ENCODE results near the gene GNA14. TPM values are rescaled to one million over a fixed set of nuclear protein-coding genes. Genes with fewer than 3 reads are reported as not detected.

GNA14 gene
- total RNA-seq, 1 experiment from 2014 or later: 0.37 TPM

DNA sequence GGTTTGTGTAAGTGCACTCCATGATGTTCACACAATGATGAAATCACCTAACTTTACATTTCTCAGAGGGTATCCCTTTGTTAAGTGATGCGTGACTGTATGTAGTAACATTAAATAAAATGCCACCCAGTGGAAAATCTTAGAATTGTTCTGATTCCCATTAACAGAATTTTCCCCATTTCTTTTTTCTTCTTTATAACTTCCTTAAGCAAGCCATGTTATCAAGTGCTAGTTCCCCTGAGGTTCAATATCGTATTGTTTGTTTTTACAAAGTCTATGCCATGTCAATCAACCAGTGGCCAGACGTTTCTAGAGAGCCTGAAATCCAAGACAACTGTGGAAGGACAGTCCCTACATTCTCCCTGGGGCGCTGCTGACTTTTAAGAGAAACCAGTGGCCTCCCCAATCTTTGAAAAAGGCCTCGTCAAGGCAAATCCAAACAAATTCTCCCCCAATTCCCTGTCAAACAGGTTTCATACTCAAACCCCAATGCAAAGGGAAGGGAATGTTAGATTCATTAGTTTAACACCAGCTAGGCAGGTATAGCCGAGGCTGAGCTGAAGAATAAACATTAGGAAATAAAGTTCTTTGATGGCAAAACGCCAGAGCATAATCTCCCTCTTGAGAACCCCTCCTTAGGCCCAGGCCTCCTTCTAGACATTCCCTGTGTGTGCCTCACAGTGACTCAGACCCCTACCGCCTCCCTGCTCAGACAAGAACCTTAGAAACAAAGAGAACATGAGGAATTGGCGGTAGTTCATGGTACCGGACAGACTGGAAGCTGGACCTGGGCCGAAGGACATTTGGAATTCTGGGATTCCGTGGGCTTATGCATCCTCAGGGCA lies 198.7 kb downstream of the GNA14 start:
- no peaks in the 10 kb centered on the region; the same call in 1 of the 2 replicates for H3K27me3 Mint-ChIP-seq (ENCODE audit: low read depth)
- Histone ChIP-seq H3K23ac (ENCODE audit: insufficient read length, low read depth, low read length) (no peak overlapping the region), H3K9me3 (ENCODE audit: control insufficient read depth, low read depth, low read length) (no peaks in the 10 kb centered on the region), H2BK120ac (ENCODE audit: low read depth, low read length, poor library complexity, severe bottlenecking) (no peak overlapping the region), H3K4me1 (ENCODE audit: insufficient read depth, low read length) (no peaks in the 10 kb centered on the region), H3K23me2 (ENCODE audit: insufficient read length, low read depth, low read length, poor library complexity, severe bottlenecking) (no peaks in the 10 kb centered on the region), H3K9ac (ENCODE audit: extremely low read depth, insufficient read length, low read length) (no peak overlapping the region), H3K4ac (ENCODE audit: low read depth, low read length) (no peak overlapping the region), H3T11ph (ENCODE audit: low read length) (no peak overlapping the region), H2BK5ac (ENCODE audit: insufficient read length, low read length) (no peak overlapping the region), H3K4me2 (ENCODE audit: insufficient read depth, insufficient read length, low read length) (no peak overlapping the region), H3K27me3 (ENCODE audit: insufficient read depth, low read length) (no peaks in the 10 kb centered on the region), H3K18ac (ENCODE audit: insufficient read length, low read depth, low read length) (no peak overlapping the region), H4K8ac (replicated peaks; ENCODE audit: insufficient read length, low read depth, low read length) (no peak overlapping the region), H2AFZ (ENCODE audit: low read length) (no peak overlapping the region), H2AK5ac (ENCODE audit: insufficient read length, low read length) (no peak overlapping the region), H2BK15ac (ENCODE audit: low read depth, low read length) (no peak overlapping the region), H2BK20ac (ENCODE audit: low read depth, low read length, poor library complexity, severe bottlenecking) (no peak overlapping the region), H3K79me1 (ENCODE audit: insufficient read depth, low read depth, low read length, poor library complexity, severe bottlenecking) (no peaks in the 10 kb centered on the region), H4K5ac (ENCODE audit: insufficient read length, low read depth, low read length) (no peak overlapping the region), H4K91ac (ENCODE audit: insufficient read length, low read depth, low read length) (no peak overlapping the region), H4K20me1 (ENCODE audit: control insufficient read depth, insufficient read depth, insufficient read length) (no peaks in the 10 kb centered on the region), H2BK12ac (ENCODE audit: insufficient read length, low read depth, low read length) (no peak overlapping the region), H3K79me2 (ENCODE audit: insufficient read depth, low read length) (no peaks in the 10 kb centered on the region), H3K56ac (ENCODE audit: insufficient read length, low read depth, low read length) (no peak overlapping the region), H3K27ac (ENCODE audit: insufficient read length, low read depth, low read length) (no peak overlapping the region), H3K14ac (ENCODE audit: insufficient read depth, low read length) (no peak overlapping the region)
- no peak overlapping the region for H3K27ac Mint-ChIP-seq
- no CpG with 5 or more reads among the region's 12 CpGs for WGBS (ENCODE audit: extremely low coverage, insufficient read length, low lambda C conversion rate)
- H3K36me3 Mint-ChIP-seq (ENCODE audit: insufficient read depth in 1 of 3, low read depth in 3 of 3): peaks cover 0 to 15% (median 11%) of the 10 kb centered on the region in 3 experiments; a peak in 5 of 7 replicates
- H3K4me1 Mint-ChIP-seq: peaks cover 0 to 2% of the 10 kb centered on the region in 2 experiments; a peak in 2 of 4 replicates
- no peak for DNase-seq
- TF ChIP-seq, protein P1, sequence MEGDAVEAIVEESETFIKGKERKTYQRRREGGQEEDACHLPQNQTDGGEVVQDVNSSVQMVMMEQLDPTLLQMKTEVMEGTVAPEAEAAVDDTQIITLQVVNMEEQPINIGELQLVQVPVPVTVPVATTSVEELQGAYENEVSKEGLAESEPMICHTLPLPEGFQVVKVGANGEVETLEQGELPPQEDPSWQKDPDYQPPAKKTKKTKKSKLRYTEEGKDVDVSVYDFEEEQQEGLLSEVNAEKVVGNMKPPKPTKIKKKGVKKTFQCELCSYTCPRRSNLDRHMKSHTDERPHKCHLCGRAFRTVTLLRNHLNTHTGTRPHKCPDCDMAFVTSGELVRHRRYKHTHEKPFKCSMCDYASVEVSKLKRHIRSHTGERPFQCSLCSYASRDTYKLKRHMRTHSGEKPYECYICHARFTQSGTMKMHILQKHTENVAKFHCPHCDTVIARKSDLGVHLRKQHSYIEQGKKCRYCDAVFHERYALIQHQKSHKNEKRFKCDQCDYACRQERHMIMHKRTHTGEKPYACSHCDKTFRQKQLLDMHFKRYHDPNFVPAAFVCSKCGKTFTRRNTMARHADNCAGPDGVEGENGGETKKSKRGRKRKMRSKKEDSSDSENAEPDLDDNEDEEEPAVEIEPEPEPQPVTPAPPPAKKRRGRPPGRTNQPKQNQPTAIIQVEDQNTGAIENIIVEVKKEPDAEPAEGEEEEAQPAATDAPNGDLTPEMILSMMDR (conservative IDR thresholded peaks at IDR 0.05): no peak; the same call in 2 of the 3 replicates
- H3K9me3 Mint-ChIP-seq: peaks cover 5 to 14% of the 10 kb centered on the region in 2 experiments
- H3K4me3 Mint-ChIP-seq: no peak overlapping the region
